IPS-NIHi7 (cell line): ENCODE measurements around the gene OPRL1.

ENCODE experiments used
- DNase-seq: peaks from one replicate; pipeline ENCODE4 v3.0.0; 2012; ENCODE audit warnings: mixed read lengths; ENCODE audit errors: extremely low spot score

OPRL1 gene

GRCh38 chr20:64072498-64073063, 7.3 kb upstream of the OPRL1 start:
- DNase-seq = no peak

GRCh38 chr20:64073476-64074183, 6.3 kb upstream of the OPRL1 start:
- DNase-seq = no peak

- no peak for DNase-seq
These were observed 5.6 kb upstream of the OPRL1 start for GRCh38 chr20:64074184-64074789.

- DNase-seq = no peak
These were observed 4.9 kb upstream of the OPRL1 start for GRCh38 chr20:64074963-64075362.

GRCh38 chr20:64075556-64075955, 4.3 kb upstream of the OPRL1 start:
- DNase-seq = no peak

- no peak for DNase-seq
These were observed 3.6 kb upstream of the OPRL1 start for GRCh38 chr20:64076061-64076997.

DNA sequence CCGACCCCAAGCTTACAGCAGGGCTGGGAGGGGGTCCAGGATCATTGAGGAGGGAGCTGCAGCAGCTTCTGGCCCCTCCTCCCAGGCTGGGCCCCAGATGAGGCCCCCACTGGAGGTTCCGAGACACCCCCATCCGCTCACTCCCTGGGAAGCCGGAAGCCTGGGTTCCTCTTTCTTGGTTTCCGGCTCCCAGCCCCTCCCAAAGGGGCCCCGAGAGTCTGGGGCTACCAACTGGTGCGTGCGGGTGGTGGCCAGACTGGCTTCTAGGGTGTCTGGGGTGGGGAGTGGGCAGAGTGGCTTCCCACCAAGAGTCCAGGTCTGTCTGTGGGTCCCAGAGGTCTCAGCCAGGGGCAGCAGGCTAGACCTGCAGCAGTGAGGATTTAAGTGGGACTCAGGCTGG, 2.8 kb upstream of the OPRL1 start:
- no peak for DNase-seq

- no peak for DNase-seq
These were observed 2.4 kb upstream of the OPRL1 start for GRCh38 chr20:64077541-64077875.

DNA sequence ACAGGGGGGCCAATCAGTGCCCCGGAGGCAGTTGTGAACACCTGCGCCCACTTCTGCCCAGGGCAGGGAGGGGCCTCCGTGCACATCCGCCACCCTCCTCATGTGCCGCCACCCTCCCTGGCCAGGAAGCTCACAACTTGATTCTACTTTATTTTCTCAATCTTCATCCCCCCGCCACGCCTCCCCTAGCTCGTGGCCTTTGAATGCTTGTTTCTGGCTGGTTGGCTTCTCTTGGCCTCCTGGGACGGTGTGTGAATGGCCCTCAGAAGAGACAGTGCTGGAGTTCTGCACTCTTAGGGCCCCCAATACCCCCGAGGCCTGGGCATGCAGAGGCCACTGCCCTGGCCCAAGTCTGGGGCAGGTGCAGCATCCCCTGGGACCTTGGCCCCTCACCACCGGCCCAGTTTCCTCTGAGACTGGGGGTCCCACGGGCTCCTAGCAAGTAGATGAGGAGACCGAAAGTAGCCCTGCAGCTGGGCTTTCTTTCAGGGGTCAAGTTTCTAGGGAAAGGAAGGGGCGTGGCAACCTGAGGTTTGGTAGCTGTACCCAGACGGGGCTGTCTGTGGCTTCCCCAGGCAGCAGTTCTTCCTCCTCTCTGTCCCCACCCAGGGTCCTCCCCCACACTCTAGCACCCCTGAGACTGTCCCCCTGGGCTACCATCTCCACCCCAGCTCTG, 1.9 kb upstream of the OPRL1 start:
- DNase-seq = peak; percentile 32

DNA sequence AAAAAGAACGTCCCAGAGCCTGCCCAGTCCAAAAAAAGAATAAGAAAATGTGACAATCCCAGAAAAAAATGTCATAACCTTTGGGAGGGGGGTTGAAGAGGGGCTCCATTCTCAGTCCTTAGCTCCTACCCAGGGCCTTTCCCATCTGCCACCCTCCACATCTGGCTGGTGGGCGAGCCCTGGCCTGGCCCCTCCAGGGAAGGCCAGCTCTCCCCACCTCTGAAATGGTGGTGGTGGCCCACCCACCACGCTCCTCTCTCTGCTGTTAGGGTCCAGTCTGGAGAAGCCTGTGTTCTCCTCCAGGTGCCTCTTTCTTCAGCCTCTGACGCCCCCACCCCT, 979 bp upstream of the OPRL1 start:
- DNase-seq = no peak

- DNase-seq = peak; percentile 92
These were observed 439 bp upstream of the OPRL1 start, which contains the start of gene RGS19 for GRCh38 chr20:64079273-64080012. TSS of gene RGS19 (minus strand) at chr20:64079518. CDS start at chr20:64076886, 2,632 bp downstream.

GRCh38 chr20:64080813-64081623, 1.1 kb downstream of the OPRL1 start:
- no peak for DNase-seq

GRCh38 chr20:64081624-64081964, 1.7 kb downstream of the OPRL1 start:
- DNase-seq = no peak

- peak; percentile 38 for DNase-seq
These were observed 2.3 kb downstream of the OPRL1 start for GRCh38 chr20:64082126-64082731.

DNA sequence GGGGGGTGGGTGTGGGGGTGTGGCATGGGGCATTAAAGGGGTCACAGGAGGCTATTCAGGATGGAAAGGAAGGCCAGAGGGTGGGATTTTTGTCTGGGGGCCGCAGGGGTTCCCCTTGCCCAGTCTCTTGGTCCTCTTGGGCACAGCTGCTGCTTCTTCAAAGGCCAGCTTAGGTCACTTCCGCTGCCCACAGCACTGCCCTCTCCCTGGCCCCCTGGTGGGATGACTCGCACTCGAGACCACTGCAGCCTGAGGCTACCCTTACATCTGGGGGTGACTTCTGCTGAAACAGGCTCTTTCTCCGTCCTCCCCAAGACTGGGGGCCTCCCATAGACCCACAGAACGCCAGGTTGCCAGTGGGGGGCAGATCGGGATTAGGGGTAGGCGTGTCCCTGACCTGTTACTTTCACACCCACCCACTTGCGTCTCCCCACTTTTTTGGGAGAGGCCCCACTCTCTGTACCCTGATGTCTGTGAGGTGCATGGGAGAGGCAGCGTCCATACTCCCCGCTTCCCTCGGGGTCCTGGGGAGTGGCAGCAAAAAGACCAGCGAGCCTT, 3.0 kb downstream of the OPRL1 start:
- DNase-seq = no peak

GRCh38 chr20:64083378-64083803, 3.5 kb downstream of the OPRL1 start:
- DNase-seq = peak; percentile 89

GRCh38 chr20:64083804-64084684, 4.2 kb downstream of the OPRL1 start, which contains the start of gene LKAAEAR1:
TSS of gene LKAAEAR1 (minus strand) at chr20:64084398. CDS start at chr20:64084219, 179 bp downstream.
- DNase-seq = no peak

DNA sequence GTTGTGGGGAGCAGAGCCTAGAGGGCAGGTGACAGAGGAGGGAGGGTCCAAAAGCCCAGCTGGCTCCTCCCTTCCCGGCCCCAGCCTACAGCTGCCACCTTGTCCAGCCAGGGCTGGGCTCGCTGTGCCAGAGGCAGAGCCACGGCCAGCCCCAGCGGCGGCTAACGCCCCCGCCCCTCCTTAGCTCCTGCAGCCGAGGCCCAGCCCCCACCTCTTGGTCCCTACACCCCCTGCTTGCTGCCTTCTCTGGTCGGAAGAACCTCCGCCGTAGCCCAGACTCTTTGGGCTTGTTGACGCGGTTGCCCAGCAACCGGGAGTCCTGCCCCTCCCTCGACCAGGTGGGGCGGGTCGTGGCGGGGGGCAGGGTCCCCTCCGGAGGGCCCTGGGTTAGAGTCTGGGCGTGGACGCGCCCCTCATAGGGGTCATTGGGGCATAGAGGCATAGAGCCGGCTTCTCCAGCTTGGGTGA, 4.8 kb downstream of the OPRL1 start:
- peak; percentile 63 for DNase-seq
